DOHH2 (cell line): ENCODE results near the gene KRTAP9-7.

ENCODE experiments used
- CTCF ChIP-seq: fragments of 200-600 bp; sonication (generic); IDR thresholded peaks from one replicate; pipeline ENCODE4 v1.5.1; 2014; ENCODE audit warnings: antibody characterized with exemption, mild to moderate bottlenecking, low read depth, low read length; ENCODE audit not compliant: poor library complexity, severe bottlenecking
- EZH2phosphoT487 ChIP-seq: fragments of 200-600 bp; sonication (generic); IDR thresholded peaks from 2 replicates; pipeline ENCODE4 v1.6.1; 2017; ENCODE audit warnings: borderline replicate concordance, mild to moderate bottlenecking, antibody characterized with exemption, low read length, moderate library complexity, mixed read lengths

GRCh38 chr17:41325611-41326010, 50.1 kb downstream of the KRTAP9-7 start:
- TF ChIP-seq CTCF: no peak
- no peak for TF ChIP-seq EZH2phosphoT487
